ENCODE data around the gene NET1. TPM values are rescaled to one million over a fixed set of nuclear protein-coding genes. Genes with fewer than 3 reads are reported as not detected.

Gene NET1
- polyA plus RNA-seq, 1 of the 3 experiments (the other 2 are of a cell fraction), result 4.7 TPM

DNA sequence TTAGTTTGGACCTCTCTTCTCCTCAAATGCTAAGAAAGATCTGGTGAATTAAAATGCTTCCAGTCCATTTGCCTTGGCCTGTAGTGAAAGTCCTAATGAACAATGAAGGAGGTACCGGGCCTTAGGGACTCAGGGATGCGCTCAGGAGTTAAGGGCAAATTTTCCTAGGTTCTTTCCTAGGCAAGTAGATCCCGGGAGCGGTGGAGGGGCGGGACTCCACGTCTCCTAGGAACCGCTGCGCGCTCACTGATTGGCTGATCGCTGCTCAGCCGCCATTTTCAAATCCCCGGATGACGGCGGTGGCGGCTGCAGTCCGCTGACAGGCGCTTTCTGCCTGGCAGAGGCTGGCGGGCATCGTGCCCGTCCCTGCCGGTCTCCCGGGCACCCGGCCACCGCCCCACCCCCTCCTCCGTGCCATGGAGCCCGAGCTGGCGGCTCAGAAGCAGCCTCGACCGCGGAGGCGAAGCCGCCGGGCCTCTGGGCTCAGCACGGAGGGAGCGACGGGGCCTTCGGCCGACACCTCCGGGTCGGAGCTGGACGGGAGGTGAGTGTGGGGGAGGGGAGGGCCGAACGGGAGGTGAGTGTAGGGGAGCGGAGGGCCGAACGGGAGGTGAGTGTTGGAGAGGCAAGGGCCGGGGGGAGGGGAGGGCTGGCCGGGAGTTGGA lies at the start of gene NET1 (continued):
- TF ChIP-seq, protein P1, sequence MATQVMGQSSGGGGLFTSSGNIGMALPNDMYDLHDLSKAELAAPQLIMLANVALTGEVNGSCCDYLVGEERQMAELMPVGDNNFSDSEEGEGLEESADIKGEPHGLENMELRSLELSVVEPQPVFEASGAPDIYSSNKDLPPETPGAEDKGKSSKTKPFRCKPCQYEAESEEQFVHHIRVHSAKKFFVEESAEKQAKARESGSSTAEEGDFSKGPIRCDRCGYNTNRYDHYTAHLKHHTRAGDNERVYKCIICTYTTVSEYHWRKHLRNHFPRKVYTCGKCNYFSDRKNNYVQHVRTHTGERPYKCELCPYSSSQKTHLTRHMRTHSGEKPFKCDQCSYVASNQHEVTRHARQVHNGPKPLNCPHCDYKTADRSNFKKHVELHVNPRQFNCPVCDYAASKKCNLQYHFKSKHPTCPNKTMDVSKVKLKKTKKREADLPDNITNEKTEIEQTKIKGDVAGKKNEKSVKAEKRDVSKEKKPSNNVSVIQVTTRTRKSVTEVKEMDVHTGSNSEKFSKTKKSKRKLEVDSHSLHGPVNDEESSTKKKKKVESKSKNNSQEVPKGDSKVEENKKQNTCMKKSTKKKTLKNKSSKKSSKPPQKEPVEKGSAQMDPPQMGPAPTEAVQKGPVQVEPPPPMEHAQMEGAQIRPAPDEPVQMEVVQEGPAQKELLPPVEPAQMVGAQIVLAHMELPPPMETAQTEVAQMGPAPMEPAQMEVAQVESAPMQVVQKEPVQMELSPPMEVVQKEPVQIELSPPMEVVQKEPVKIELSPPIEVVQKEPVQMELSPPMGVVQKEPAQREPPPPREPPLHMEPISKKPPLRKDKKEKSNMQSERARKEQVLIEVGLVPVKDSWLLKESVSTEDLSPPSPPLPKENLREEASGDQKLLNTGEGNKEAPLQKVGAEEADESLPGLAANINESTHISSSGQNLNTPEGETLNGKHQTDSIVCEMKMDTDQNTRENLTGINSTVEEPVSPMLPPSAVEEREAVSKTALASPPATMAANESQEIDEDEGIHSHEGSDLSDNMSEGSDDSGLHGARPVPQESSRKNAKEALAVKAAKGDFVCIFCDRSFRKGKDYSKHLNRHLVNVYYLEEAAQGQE (IDR thresholded peaks at IDR 0.05; ENCODE audit: low read depth, low read length), result no peak
- TF ChIP-seq FOXM1 (IDR thresholded peaks at IDR 0.05; ENCODE audit: low read depth) (no peak), FOXJ3 (CRISPR knock-in tag; IDR thresholded peaks at IDR 0.05) (no peak), JUND (IDR thresholded peaks at IDR 0.05) (no peak), RFX5 (IDR thresholded peaks at IDR 0.05; ENCODE audit: low read length) (no peak), POLR2AphosphoS5 (IDR thresholded peaks at IDR 0.05; ENCODE audit: low read depth, low read length) (no peak), MXI1 (IDR thresholded peaks at IDR 0.05; ENCODE audit: low read depth, low read length) (peak; percentile 98), RXRA (IDR thresholded peaks at IDR 0.05; ENCODE audit: borderline replicate concordance, low read depth) (no peak), RCOR1 (IDR thresholded peaks at IDR 0.05; ENCODE audit: low read length) (no peak)
- TF ChIP-seq, protein P2, sequence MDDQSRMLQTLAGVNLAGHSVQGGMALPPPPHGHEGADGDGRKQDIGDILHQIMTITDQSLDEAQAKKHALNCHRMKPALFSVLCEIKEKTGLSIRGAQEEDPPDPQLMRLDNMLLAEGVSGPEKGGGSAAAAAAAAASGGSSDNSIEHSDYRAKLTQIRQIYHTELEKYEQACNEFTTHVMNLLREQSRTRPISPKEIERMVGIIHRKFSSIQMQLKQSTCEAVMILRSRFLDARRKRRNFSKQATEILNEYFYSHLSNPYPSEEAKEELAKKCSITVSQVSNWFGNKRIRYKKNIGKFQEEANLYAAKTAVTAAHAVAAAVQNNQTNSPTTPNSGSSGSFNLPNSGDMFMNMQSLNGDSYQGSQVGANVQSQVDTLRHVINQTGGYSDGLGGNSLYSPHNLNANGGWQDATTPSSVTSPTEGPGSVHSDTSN (IDR thresholded peaks at IDR 0.05), result peak; percentile 33; the same call in 1 of the 2 replicates
- TF ChIP-seq, protein P3, sequence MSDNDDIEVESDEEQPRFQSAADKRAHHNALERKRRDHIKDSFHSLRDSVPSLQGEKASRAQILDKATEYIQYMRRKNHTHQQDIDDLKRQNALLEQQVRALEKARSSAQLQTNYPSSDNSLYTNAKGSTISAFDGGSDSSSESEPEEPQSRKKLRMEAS (IDR thresholded peaks at IDR 0.05; ENCODE audit: low read depth), result peak; percentile 88

DNA sequence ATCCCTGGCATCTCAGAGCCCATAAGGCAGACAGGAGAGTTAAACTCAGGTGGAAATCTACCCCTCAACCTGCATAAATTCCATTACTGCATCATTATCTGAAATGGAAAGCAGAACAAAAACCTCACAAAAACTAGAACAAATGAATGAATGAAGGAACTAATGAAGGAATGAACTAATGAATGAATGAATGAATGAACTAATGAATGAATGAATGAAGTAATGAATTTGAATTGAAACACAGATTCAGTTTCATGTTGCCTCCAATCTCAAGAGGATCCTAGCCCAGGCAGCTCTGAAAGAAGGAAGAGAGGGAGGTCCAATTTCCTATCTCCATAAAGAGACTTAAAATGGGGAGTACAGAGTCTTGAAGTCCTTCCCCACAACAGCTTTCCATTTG lies 49.5 kb upstream of the NET1 start:
- H4K20me1 ChIP-seq (ENCODE audit: insufficient read depth), result no peaks in the 10 kb centered on the region
- no peak overlapping the region for H2AFZ ChIP-seq (ENCODE audit: low read depth)
- H3K27me3 ChIP-seq (ENCODE audit: insufficient read depth), result peaks cover 55% of the 10 kb centered on the region
- no peak overlapping the region for H3K4me3 ChIP-seq (ENCODE audit: low read depth in 2 of 2, low read length in 1 of 2)
- no peaks in the 10 kb centered on the region for H3K9me2 ChIP-seq
- no peaks in the 10 kb centered on the region for H3K9me3 ChIP-seq
- DNase-seq, result no peak
- ChIA-PET CTCF (interaction anchor here (0.7 to 1.8 kb wide), 2 partner anchors 71 to 513 kb away, joined by 4 read pairs; no protein-coding TSS in a partner anchor), POLR2A (no interaction called here)
- H3K4me1 ChIP-seq (ENCODE audit: control insufficient read depth in 1 of 2, insufficient read depth in 2 of 2, low read depth in 1 of 2, low read length in 1 of 2), result peaks cover 0 to 4% of the 10 kb centered on the region in 2 experiments; a peak in 1 of 4 replicates
- H3K4me2 ChIP-seq, result no peak overlapping the region
- no peaks in the 10 kb centered on the region for H3F3A ChIP-seq (replicated peaks; ENCODE audit: insufficient read depth)
- no peak overlapping the region for H3K27ac ChIP-seq (ENCODE audit: low read depth in 2 of 2, low read length in 1 of 2)
- TF ChIP-seq CHD2 (IDR thresholded peaks at IDR 0.05; ENCODE audit: low read length, partially characterized antibody) (no peak), RCOR1 (IDR thresholded peaks at IDR 0.05; ENCODE audit: low read length) (no peak), ELF1 (IDR thresholded peaks at IDR 0.05) (no peak), SMC3 (IDR thresholded peaks at IDR 0.05; ENCODE audit: low read depth, low read length) (no peak), TEAD4 (IDR thresholded peaks at IDR 0.05; ENCODE audit: borderline replicate concordance, insufficient read depth) (no peak), NFIC (IDR thresholded peaks at IDR 0.05; ENCODE audit: borderline replicate concordance) (no peak), NRF1 (IDR thresholded peaks at IDR 0.05; ENCODE audit: low read depth, low read length) (no peak), GABPA (IDR thresholded peaks at IDR 0.05; ENCODE audit: low read depth) (no peak)
- TF ChIP-seq, protein P2 (IDR thresholded peaks at IDR 0.05), result no peak
- TF ChIP-seq, protein P4, sequence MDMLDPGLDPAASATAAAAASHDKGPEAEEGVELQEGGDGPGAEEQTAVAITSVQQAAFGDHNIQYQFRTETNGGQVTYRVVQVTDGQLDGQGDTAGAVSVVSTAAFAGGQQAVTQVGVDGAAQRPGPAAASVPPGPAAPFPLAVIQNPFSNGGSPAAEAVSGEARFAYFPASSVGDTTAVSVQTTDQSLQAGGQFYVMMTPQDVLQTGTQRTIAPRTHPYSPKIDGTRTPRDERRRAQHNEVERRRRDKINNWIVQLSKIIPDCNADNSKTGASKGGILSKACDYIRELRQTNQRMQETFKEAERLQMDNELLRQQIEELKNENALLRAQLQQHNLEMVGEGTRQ (IDR thresholded peaks at IDR 0.05; ENCODE audit: borderline replicate concordance, low read depth, low read length), result no peak
- H3K79me2 ChIP-seq (ENCODE audit: insufficient read depth), result no peaks in the 10 kb centered on the region
- H3K36me3 ChIP-seq (replicated peaks in 1 of 2; ENCODE audit: control insufficient read depth in 1 of 2, insufficient read depth in 2 of 2, low read length in 1 of 2), result no peaks in the 10 kb centered on the region
- H3K9ac ChIP-seq, result no peak overlapping the region
